DOHH2 (cell line): ENCODE results near the gene MOV10L1.

ENCODE experiments used
- EZH2phosphoT487 ChIP-seq: fragments of 200-600 bp; sonication (generic); IDR thresholded peaks from 2 replicates; pipeline ENCODE4 v1.6.1; 2017; ENCODE audit warnings: borderline replicate concordance, mild to moderate bottlenecking, antibody characterized with exemption, low read length, moderate library complexity, mixed read lengths
- TF ChIP-seq, protein P1 (sequence below): fragments of 200-600 bp; sonication (generic); IDR thresholded peaks from one replicate; pipeline ENCODE4 v1.5.1; 2014; ENCODE audit warnings: antibody characterized with exemption, mild to moderate bottlenecking, low read depth, low read length; ENCODE audit not compliant: poor library complexity, severe bottlenecking

DNA sequence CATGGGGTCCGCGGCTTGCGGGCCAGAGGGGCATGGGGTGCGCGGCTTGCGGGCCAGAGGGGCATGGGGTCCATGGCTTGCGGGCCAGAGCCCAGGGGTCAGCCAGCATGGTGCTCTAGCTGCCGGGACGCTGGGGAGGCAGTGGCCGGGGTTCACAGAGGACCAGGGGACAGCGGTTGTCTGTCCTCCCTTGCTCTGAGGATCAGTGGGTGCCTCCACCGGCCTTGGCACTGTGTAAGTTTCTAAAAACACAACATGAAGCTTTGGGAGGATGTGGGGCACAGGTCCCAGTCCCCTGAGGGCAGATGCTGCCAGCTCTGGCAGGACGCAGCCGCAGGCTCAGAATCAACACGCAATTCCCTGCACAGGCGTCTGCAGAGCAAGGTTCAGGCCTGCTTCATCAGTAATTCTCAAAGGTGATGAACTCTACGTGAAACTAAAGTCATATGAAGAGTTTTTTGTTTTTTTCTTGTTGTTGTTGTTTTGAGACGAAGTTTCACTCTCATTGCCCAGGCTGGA, 7.5 kb upstream of the MOV10L1 start:
- TF ChIP-seq, protein P1, sequence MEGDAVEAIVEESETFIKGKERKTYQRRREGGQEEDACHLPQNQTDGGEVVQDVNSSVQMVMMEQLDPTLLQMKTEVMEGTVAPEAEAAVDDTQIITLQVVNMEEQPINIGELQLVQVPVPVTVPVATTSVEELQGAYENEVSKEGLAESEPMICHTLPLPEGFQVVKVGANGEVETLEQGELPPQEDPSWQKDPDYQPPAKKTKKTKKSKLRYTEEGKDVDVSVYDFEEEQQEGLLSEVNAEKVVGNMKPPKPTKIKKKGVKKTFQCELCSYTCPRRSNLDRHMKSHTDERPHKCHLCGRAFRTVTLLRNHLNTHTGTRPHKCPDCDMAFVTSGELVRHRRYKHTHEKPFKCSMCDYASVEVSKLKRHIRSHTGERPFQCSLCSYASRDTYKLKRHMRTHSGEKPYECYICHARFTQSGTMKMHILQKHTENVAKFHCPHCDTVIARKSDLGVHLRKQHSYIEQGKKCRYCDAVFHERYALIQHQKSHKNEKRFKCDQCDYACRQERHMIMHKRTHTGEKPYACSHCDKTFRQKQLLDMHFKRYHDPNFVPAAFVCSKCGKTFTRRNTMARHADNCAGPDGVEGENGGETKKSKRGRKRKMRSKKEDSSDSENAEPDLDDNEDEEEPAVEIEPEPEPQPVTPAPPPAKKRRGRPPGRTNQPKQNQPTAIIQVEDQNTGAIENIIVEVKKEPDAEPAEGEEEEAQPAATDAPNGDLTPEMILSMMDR = no peak
- TF ChIP-seq EZH2phosphoT487 = no peak
